UCSD-AML1 (cell line): Measurements from ENCODE around the gene ST6GALNAC5.

ENCODE experiments used
- DNase-seq: peaks from one replicate; lab custom pipeline; 2025; ENCODE audit not compliant: unreplicated experiment; lab: John Stamatoyannopoulos, UW

The ST6GALNAC5 gene

DNA sequence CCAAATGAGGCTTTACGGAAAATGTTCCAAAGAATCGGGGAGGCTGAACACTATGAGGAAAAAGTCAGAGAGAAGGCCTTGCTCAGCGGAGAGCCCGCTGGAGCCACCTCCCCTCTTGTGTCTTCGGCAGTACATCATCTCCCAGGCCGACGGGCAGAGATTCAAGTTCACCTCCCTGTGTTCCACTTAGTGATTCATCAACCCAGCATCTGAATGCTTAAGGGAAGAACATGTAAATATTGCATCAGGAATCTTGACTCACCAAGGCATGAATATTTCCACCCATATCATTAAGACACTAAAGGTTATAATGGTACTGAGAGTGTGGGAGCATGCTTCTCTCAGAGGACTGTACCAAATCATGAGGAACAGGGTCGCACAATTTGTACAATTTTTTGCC, 172.5 kb downstream of the ST6GALNAC5 start:
- no peak for DNase-seq

DNA sequence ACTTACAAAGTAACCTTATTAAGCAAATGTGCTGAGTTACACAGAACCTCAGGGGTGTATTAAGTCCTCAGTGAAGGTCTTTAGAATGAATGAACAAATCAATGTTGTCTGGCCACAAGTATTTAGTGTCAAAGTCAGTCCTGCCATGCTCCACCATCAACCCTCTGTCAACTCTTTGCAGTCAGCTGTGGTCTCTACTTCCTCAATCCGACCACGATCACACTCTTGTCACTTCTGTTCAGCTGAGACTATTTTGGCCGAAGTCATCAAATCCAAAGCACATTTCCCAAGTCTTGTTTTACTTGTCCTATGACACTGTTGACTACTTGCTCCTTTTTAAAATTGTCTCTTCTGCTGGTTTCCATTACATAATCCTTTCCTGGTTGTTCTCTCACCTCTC, 173.5 kb downstream of the ST6GALNAC5 start:
- DNase-seq, result no peak

DNA sequence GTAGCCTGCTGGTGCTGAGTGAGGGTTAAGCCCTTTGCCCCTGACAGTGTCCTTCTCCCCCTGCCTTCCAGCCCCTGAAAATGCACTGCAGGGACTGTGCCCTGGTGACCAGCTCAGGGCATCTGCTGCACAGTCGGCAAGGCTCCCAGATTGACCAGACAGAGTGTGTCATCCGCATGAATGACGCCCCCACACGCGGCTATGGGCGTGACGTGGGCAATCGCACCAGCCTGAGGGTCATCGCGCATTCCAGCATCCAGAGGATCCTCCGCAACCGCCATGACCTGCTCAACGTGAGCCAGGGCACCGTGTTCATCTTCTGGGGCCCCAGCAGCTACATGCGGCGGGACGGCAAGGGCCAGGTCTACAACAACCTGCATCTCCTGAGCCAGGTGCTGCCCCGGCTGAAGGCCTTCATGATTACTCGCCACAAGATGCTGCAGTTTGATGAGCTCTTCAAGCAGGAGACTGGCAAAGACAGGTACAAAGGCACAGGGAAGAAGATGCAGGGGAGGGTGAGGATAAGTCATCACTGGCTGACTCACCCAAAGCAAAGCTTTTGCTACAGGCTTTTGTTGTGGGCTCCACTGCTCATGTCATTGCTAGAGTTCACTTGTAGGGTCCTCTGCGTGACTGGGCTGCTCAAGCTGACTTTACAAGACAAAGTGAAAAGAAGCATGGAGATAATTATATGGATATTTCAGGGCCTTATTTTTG, 177.0 kb downstream of the ST6GALNAC5 start:
- DNase-seq, result no peak

DNA sequence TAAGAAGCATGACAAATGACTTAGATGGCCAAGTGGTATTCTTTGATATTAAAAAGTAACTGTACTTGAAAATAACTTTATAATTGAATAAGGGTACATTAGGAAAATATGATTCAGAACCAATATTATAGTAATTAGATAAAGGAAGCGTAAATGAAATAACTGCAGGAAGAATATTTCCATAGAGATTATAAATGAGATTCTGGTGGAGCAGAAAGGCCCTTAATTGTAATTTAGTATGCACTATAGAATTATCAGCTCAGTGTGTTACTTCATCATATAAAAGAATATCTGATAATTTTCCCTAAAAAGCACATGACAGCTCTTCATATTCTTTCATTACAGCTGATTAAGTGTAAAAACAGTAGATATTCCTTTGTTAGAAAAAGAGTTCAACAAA, 180.3 kb downstream of the ST6GALNAC5 start:
- no peak for DNase-seq

DNA sequence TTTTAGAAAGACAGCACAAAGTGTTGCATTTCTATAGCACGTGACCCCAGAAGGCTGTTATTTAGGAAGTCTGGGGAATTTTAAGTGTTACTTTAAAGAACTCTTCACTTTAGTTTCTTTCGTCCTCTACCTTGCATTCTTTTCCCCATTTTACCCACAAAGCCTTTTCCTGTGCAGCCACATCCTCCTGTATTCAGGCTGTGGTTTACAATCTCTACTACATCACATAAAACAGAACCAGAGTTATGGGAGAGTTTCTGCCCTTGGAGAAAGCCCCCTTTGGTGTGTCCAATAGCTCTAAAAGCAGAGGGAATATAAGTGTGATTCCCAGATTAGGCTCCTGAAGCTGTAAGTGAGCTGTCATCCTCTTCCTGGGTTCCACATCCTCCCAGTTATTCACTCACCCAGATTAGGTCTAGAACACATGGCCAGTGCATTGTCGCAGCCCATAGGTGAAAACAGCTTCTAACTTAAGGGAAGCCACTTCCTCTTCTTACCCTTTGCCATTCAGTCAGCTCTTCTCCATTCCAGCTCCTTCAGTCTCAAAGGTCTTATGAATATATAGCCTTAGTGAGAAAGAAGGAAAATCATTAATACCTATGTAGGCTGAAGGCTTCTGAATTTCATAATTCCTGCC, 180.8 kb downstream of the ST6GALNAC5 start:
- no peak for DNase-seq

DNA sequence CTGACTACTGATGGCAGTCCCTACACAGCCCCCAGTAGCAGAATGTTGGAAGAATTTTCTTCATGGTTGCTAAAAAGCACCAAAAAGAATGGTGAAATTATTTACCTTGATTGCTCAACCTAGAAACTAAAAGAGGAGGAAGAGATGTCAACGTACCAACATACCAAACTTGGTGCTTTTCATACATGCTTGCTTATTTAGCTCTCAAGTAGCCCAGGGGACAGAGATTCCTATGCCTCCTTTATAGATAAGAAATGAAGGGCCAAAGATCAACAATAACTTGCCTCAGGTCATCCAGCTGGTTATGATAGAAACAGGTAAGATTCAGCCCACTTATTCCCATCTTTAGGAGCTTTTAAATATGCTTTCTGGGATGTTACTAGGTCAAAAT, 181.3 kb downstream of the ST6GALNAC5 start:
- no peak for DNase-seq

DNA sequence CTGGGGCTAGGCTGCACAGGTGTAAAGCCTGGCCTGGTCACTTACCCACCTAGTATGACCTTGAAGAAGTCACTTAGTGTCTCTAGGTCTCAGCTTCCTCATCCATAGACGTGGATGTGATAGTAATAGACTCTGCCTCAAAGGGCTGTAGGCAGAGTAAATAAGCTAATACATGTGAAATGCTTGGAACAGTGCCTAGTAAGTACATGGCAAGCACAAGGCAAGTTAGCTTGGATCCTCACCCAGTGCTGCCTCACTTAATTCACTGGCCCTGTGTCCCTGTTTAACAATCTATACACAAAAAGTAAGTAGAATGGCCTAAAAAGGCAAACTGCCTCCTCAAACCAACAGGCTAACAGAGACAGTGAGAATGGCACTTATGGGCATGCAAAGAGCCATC, 184.1 kb downstream of the ST6GALNAC5 start:
- no peak for DNase-seq

DNA sequence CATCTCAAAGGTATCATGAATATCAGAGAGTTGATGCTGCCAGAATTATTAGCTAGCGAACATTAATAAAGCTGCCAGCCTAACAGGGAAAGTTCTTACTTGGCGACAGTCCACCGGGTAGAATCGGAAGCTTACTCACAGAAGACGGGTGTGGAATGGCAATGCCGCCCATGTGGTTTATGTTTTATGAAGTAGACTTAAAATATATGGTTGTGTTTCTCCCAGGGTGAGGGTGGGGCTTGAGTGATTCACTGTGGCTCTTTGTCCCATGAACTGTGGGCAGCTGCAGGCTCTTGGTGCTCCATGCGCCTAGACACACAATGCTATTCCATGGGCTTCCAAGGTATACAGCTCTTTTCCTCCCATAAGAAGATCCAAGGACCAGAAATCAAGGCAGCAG, 189.2 kb downstream of the ST6GALNAC5 start:
- DNase-seq, result no peak

DNA sequence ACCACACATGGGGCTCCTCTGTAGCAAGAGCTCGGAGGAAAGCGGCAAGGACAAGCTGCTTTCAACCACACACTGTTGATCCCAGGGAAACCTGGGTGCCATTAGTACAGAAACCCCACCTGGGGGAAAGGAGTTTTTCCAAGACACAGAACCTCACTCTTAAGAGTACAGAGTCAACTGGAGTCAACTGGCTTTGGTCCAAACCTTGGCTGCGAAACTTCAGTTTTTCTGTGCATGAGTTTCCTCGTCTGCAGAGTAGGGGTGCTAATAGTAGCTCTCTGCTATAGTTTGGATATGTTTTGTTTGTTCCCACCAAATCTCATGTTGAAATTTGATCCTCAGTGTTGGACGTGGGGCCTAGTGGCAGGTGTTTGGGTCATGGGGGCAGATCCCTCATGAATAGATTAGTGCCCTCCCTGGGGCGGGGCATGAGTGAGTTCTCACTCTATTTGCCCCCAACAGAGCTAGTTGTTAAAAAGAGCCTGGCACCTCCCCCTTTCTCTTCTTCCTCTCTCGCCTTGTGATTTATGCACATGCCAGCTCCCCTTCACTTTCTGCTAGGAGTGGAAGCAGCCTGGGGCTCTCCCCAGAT, 190.8 kb downstream of the ST6GALNAC5 start:
- DNase-seq, result no peak

DNA sequence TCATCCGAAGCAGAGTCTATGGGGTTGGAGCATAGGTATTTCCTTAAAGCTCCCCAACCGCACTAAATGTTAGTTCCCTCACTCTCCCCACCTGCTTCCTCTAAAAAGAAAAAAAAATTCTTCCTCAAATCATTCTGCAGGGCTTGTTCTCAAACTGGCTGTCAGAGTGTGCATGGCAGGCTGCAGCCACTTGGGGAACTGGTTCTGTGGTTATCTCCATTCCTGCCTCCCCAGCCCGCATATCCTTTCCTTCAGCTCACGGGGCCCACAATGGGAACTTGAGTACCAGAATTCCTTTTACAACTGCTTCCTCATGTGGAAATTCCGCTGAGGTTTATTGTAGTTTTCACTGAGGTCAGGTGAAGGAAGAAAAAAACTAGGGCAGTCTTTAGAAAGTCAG, 192.7 kb downstream of the ST6GALNAC5 start:
- DNase-seq, result peak; percentile 56

DNA sequence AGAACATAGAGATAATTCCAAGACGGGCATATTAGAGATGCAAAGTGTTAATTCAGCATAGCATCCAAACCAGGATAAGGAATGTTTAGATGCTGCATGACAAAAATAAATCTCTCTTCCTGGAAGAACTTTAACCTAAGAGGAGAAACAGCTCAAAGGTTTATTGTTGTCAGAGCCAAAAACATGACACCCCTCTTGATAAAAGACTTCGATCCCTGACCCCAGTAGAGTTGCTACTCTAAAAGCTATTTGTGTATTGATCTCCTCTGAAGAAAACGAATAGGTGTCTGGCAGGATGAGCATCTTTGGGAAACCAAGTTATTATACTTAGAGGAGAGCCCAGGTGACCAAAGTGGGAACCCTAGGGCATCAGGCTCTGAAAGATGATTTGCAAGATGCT, 193.9 kb downstream of the ST6GALNAC5 start:
- DNase-seq, result no peak

DNA sequence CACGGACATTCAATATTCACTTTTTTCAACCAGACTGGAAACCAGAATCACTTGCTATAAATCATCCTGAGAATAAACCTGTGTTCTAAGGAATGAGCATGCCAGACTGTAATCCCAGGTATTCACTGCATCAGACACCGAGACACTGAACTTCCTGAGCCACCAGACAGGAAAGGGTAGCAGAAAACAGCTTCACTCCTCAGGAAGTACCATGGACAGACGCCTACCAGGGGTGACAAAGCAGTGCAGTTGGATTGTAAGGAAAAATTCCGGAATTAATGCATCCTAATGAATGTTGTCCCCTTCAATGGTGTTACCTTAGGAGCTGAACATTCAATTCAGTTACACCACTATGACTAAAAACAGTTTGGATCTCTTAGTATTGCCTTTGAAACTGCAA, 195.8 kb downstream of the ST6GALNAC5 start:
- no peak for DNase-seq

DNA sequence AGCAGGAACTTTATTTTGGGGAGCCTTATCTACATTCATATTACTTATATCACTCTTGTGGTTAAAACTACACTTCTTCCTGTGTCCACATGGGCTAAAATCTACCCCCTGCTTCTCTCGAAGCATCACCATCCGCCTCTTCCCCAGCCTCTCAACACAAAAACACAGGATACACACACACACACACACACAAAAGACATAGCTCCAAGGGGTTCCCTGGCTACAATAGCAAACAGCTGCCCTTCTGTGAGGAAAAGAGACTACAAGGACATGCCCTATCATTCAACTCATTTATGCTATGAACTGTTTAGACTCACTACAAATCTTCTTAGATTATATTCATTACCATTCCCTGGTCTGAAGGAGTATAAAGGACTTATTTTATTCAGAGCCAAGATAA, 197.0 kb downstream of the ST6GALNAC5 start:
- no peak for DNase-seq

DNA sequence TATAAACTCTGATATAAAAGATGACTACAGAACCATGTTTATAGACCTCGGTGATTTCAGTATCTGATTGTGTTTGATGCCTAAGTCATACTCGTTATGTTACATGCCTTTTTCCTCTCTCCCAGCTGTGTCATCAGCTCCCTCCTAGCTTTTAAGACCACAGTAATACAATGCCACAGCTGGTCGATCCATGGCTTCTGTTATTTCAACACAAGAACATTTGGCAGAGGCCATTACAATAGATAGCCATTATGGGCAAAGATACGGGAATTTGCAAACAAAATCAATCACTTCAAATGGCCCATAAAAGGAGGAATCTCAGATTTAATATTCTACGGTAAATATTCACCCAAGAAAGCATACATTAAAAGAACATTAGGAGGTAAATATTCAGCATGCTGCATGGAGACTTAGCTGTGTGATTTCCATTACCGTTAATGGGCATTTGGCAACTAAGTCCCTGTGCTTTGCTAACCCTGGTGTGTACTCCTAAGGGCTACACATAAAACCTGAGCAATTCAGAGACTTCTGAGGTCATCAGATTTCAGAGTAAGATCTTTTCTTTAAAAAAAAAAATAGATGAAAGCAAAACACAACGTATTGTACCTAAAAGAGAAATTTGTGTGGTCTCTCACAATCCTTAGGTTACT, 198.5 kb downstream of the ST6GALNAC5 start:
- DNase-seq, result no peak

DNA sequence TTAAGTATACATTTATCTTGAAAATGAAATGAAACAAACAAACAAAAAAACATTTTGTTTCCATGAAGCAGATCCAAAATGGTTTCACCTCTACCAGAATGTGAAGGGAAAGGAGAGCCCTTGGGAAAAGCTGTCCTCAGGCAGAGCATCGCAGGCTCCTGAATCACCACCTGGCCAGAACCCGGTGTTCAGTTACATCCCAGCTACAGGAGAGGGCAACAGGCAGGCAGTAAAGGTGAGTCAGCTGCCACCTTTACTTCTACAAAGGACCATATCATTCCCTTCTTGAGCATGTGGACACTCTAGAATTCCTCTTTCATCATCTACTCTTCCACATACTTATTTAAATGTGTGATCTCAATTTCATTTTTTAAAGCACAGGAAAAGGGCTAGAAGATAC, 200.7 kb downstream of the ST6GALNAC5 start:
- no peak for DNase-seq

DNA sequence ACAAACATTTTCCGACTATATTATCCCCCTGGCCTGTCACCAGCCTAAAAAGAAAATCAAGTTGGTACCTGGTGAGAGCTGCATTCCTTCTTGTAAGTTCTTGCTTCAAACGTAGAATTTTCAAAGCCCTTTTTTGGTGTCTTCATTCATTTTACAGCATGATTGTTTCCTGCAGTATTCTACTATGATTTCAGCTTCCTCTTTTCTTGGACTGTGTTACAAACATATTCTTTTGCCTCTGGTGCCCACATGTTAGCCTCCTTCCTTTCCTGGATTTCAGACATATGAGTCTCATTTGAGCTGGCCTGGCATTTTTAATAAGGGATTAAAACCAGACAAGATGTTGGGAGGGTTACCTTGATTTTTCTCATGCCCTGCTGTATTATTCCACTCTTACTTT, 209.5 kb downstream of the ST6GALNAC5 start:
- no peak for DNase-seq

DNA sequence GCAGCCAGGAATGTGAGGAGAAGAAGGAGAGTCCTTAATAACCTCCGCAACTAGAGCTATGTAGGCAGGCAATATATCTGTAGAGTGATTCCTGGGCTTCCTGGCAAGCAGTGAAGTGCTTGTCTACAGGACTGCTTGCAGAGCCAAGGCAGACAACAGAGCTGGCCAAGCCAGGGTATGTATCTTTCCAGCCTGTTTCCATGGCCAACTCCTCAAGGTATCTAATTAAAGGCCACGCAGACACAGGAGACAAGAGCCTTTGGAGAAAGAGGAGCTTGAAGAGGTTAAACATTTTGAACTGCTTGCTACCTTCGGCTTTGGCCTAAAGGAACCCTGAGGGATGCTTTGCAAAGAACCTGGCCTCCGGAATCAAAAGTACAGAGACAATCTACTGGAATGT, 214.6 kb downstream of the ST6GALNAC5 start:
- no peak for DNase-seq

DNA sequence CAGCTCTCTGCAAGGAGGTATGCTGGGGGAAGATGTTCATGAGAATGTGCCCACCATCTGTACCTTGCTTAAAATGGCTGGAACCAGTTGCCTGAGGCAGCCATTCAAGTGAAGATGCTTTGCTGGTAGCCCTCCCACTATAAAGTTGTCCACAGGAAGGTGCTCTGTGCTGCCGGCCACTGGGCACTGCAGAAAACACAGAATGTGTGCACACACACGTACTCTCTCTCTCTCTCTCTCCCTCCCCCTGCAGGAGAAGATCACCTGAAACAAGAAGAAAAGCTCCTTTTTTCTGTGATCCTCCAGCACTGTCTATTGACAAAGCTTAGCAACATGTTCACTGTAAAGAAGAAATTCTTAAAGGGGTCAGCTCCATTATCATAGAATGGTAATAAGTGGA, 217.2 kb downstream of the ST6GALNAC5 start:
- DNase-seq, result no peak

DNA sequence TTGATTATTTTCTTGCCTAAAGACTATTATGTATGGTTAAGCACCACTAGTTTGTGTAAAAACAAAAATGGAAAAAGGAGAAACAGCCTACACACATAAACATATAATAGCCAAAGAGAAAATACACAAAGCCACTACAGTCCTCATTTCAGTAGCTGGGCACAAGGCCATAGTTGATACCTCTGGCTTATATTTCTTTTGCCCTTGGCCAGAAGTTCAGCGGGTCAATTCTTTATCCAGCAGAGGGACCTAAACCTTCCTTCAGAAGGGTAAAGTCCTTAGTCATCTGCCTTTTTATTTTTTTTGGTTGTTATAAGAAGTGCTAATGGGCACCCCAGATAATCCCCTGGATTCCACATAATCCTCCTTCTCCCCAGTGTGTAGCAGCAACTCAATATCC, 217.8 kb downstream of the ST6GALNAC5 start:
- no peak for DNase-seq

DNA sequence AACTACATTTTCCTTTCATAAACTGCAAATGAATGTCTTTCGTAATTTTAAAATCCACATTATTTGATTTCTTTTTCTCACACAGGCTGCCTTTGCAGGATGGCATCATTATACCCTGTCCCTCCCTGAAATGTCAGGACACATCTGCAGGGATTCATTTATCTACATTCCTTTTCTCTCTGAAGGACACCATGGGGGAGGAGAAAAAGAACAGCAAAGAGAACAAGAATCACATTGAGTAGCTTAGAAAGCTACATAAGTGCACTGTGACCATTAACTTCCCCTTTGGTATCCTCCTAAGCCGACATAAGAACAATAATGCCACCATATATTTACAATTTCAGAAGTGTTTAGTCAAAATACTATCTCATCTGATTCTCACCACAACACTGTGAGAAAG, 222.5 kb downstream of the ST6GALNAC5 start:
- no peak for DNase-seq

DNA sequence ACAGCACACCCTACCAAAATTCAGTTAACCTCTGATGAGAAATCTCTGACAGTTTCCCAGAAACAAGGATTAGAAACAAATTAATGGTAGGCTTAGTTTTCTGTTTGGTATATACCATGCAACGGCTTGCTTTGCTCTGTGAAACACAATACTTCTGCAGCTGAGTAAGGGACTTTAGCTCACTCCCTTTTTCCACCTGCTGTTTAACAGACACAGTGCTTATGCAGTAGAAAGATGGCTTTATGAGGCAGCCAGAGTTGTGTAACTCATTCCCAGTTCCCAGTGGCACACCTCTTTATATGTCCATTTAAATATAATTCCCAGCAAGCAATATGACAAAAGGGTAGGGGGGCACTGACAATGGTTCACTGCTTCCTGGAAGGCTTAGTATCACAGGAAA, 228.0 kb downstream of the ST6GALNAC5 start:
- no peak for DNase-seq
